ENCODE data around the gene NALCN.

Gene NALCN

GRCh38 chr13:101144808-101145419, 271.4 kb downstream of the NALCN start:
- DNase-seq (ENCODE audit: extremely low read depth in 1 of 2, low read depth in 1 of 2): no peak

DNA sequence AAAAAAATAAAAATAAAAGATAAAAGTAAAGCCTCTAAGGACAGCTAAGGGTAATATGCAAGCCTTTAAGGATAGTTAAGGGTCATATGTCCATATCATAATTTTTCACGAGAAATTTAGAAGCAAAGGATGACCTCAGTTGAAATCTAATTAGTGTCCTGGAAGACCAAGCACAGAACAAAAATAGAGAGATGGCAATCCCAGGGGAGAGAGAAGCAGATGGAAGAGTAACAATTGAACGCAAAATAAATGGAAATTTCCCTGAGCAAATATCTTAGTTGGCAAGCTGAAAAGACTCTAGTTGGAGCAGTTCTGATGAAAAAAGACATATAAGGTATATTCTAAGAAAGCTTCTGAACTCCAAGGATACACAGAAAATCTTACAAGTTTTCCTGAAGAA, 275.4 kb downstream of the NALCN start:
- DNase-seq (ENCODE audit: extremely low read depth in 1 of 2, low read depth in 1 of 2): no peak

DNA sequence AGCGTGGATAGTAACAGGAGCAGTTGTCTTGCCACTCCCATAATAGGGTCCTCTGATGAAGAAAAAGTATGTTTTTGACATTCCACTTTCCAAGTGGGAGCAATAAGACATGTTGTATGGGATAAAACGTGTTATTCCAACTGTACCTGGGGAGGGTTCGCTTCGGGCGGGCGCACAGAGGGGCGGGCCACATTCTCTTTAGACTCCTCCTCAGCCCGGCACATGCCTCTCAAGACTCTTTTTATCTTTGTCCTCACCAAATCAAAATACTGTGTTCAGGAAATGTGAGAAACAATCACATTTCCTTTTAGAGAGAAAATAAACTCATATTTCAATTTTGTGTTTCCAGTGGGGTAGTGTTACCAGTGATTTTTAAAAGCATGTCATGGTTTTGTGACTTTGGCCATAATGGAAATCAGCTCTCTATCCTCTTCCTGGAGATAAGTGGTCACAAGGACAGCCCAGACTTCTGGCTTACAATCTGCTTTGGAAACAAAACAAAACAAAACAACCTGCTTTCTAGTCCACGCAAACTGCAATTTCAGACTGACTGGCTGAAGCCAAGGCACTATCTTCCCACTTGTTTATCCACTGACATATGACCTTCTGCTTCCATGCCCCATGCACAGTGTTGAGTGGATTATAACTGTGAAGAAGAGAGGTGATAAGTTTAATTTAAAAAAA, 276.1 kb downstream of the NALCN start:
- DNase-seq (ENCODE audit: extremely low read depth in 1 of 2, low read depth in 1 of 2): no peak

DNA sequence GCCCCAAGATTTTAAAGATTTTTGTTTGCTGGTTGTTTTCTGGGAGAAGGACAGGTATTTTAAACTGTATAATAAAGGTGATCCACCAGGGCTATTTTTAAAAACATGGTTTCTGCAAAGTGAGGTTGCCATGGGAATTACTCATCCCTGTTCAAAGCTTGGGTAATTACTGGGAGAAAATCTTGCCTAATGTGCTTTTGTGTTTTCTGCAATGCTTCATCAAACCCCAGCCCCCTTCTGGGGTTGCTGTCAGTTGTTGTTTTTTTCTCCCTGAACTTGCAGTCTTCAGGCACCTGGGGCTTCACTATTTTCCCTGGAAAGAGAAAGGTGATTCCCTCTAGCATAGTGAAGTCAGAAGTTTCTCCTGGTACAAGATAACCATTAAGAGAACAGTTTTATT, 277.2 kb downstream of the NALCN start:
- DNase-seq (ENCODE audit: extremely low read depth in 1 of 2, low read depth in 1 of 2): no peak

GRCh38 chr13:101127741-101128353, 288.5 kb downstream of the NALCN start:
- DNase-seq (ENCODE audit: extremely low read depth in 1 of 2, low read depth in 1 of 2): no peak

DNA sequence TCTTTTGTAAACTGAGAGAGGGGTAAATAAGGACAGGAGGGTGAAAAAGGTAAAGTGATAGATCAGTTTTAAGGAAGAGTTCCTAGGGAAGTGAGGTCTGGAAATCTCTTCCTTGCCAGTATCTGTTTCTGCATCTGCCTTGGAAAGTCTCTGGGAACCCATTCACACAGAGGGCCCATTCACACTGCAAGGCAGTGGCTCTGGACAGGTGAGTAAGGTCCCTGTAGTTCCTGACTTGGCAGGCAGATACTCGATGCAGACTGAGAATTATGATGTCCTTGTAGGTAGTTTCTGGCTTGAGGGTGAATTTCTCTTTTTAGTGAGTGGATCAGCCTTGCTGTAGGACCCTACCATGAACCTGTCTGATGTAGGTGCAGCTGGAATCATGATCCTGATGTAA, 293.3 kb downstream of the NALCN start:
- no peak for DNase-seq (ENCODE audit: extremely low read depth in 1 of 2, low read depth in 1 of 2)

GRCh38 chr13:101121608-101122007, 294.7 kb downstream of the NALCN start:
- no peak for DNase-seq (ENCODE audit: extremely low read depth in 1 of 2, low read depth in 1 of 2)

- no peak for DNase-seq (ENCODE audit: extremely low read depth in 1 of 2, low read depth in 1 of 2)
Observed at GRCh38 chr13:101120007-101120406, 296.3 kb downstream of the NALCN start.

GRCh38 chr13:101116826-101117225, 299.5 kb downstream of the NALCN start:
- DNase-seq (ENCODE audit: extremely low read depth in 1 of 2, low read depth in 1 of 2): no peak

- no peak for DNase-seq (ENCODE audit: extremely low read depth in 1 of 2, low read depth in 1 of 2)
Observed at GRCh38 chr13:101116341-101116740, 300.0 kb downstream of the NALCN start.

- no peak for DNase-seq (ENCODE audit: extremely low read depth in 1 of 2, low read depth in 1 of 2)
Observed at GRCh38 chr13:101115762-101116171, 300.5 kb downstream of the NALCN start.

DNA sequence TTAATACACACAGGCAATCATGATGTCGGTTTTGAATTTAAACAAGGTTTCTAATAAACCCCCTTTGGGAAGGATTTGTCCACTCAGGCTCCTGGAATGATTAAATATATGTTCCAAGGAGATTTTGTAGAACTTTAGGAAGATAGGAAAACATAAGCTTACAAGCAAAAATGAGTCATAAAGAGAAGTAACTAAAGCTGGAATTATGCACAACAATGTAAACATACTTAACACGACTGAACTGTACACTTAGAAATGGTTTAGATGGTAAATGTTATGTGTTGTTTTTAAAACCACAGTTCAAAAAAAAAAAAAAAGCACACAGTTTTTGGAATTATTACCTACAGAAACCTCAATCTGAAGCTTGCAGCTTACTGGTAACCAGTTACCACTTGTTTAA, 304.4 kb downstream of the NALCN start:
- DNase-seq (ENCODE audit: extremely low read depth in 1 of 2, low read depth in 1 of 2): no peak

DNA sequence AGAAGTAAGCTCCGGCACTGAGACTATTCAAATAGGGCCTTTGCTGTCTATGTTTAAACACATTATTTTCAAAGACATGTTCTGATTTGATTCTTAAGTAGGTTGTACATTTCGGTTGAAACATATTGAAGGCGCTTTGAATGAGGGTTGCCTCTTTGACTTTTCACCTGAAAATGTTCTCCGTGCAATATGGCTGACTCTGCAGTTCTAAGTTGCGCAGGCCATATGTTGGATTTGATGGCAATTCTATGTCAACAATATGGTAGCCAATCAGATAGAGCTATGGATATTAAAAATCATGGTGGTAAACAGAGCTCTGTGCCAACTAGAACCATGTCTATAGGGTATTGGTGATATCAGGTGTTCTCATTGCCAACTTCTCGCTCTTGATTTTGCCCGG, 307.3 kb downstream of the NALCN start:
- no peak for DNase-seq (ENCODE audit: extremely low read depth in 1 of 2, low read depth in 1 of 2)

DNA sequence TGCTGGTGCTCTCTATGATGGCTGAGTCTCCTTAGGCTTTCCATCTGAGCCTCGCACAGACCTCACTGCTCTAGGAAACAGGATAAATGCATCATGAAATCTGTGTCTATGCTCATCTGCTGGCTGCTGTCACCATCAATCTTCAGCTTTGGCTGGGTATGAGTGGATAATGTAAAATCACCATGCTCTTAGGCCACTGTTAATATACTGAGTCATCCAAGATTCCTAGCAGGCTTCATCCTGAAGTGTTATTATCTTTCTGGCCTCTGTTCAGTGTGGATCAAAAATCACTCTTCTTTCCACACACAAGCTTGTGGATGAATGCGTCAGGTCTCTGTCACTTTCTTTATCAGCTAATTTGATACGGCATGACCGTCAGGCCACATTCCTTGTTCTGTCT, 317.4 kb downstream of the NALCN start:
- no peak for DNase-seq (ENCODE audit: extremely low read depth in 1 of 2, low read depth in 1 of 2)

DNA sequence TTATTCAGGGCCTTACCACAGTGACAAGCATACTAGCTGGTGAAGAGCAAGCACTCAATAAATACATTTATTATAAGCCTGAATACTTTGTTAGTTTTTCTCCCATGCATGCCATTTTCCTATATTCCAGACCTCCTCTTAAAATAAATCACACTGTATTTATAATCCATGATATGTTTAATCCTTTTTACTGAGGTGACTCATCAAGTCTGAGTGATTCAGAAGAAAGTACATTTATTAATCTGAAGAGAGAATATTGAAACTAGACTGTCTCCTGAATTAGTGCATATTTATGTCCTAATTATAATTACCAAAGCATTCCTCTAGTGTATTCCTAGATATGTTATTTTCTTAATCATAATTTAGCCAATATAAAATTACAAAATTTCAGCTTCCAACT, 323.3 kb downstream of the NALCN start:
- DNase-seq (ENCODE audit: extremely low read depth in 1 of 2, low read depth in 1 of 2): no peak

GRCh38 chr13:101090287-101090686, 326.0 kb downstream of the NALCN start:
- DNase-seq (ENCODE audit: extremely low read depth in 1 of 2, low read depth in 1 of 2): no peak

- DNase-seq (ENCODE audit: extremely low read depth in 1 of 2, low read depth in 1 of 2): no peak
Observed at GRCh38 chr13:101085551-101085950, 330.8 kb downstream of the NALCN start.

GRCh38 chr13:101082441-101082840, 333.9 kb downstream of the NALCN start:
- no peak for DNase-seq (ENCODE audit: extremely low read depth in 1 of 2, low read depth in 1 of 2)

DNA sequence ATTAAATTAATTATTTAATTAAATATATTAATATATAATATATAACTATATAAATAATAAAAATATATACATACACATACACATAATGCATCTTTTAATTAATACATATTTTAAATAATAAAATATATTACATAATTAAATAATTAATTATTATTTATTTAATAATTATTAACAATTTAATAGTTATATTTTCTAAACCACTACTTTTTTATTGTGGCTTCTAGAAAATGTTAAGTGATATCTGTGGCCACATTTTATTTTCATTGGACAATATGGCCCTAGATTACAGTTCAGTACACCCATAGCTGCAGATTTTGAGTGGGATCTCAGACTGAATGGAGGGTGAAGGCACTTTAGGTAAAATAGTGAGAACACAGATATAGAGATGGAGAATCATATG, 335.7 kb downstream of the NALCN start:
- DNase-seq (ENCODE audit: extremely low read depth in 1 of 2, low read depth in 1 of 2): no peak

DNA sequence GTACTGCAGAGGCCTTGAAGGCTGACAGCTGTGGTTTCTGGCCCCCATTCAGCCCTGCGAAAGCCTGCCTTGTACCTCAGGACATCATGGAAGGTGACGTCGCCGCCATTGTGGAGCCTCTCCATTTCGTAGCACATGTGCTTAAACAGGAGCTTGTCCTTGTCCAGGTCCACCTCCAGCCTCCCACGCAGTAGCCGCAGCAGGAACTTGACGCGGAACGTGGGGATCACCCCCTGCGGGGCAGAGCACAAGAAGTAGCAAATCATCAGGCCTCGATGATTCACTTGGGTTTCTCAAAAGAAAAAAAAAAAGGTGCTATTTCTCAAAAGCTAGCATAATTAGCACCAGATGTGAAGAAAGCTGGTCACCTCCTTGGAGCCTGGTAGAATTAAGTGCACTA, 351.0 kb downstream of the NALCN start:
- DNase-seq (ENCODE audit: extremely low read depth in 1 of 2, low read depth in 1 of 2): no peak

- DNase-seq (ENCODE audit: extremely low read depth in 1 of 2, low read depth in 1 of 2): no peak
Observed at GRCh38 chr13:101059793-101060192, 356.5 kb downstream of the NALCN start.

- no peak for DNase-seq (ENCODE audit: extremely low read depth in 1 of 2, low read depth in 1 of 2)
Observed at GRCh38 chr13:101058841-101059240, 357.5 kb downstream of the NALCN start.
